ENCODE results near the gene ZMYND10. TPM values are rescaled to one million over a fixed set of nuclear protein-coding genes. Genes with fewer than 3 reads are reported as not detected.

The ZMYND10 gene
- total RNA-seq, 1 donor from 2014 or later, result 0.13 TPM

- DNase-seq (ENCODE audit: low read depth, low spot score), result no peak
Measured at GRCh38 chr3:50303013-50303815, 42.3 kb downstream of the ZMYND10 start, which contains the start of gene HYAL1. Gene HYAL1, minus strand, starts transcription at chr3:50303574. Its CDS starts 618 bp downstream, at chr3:50302956.

- no peak for DNase-seq (ENCODE audit: low read depth, low spot score)
Measured at GRCh38 chr3:50302095-50303012, 43.2 kb downstream of the ZMYND10 start.

GRCh38 chr3:50300681-50301254, 44.8 kb downstream of the ZMYND10 start:
- DNase-seq (ENCODE audit: low read depth, low spot score), result no peak

- no peak for DNase-seq (ENCODE audit: low read depth, low spot score)
Measured at GRCh38 chr3:50299929-50300680, 45.4 kb downstream of the ZMYND10 start.

GRCh38 chr3:50299638-50299928, 45.9 kb downstream of the ZMYND10 start:
- DNase-seq (ENCODE audit: low read depth, low spot score), result no peak

- peak; percentile 98 for DNase-seq (ENCODE audit: low read depth, low spot score)
Measured at GRCh38 chr3:50298836-50299637, 46.5 kb downstream of the ZMYND10 start, which contains the start of the genes HYAL3 and NAA80. Gene HYAL3, minus strand, starts transcription at chr3:50299405. Its CDS starts 3,803 bp downstream, at chr3:50295602. Gene NAA80, minus strand, starts transcription at chr3:50299405. Its CDS starts 1,942 bp downstream, at chr3:50297463.

- no peak for DNase-seq (ENCODE audit: low read depth, low spot score)
Measured at GRCh38 chr3:50297896-50298725, 47.4 kb downstream of the ZMYND10 start.

- DNase-seq (ENCODE audit: low read depth, low spot score), result no peak
Measured at GRCh38 chr3:50297384-50297775, 48.2 kb downstream of the ZMYND10 start.

GRCh38 chr3:50296721-50297383, 48.7 kb downstream of the ZMYND10 start:
- no peak for DNase-seq (ENCODE audit: low read depth, low spot score)

GRCh38 chr3:50295553-50296431, 49.7 kb downstream of the ZMYND10 start:
- no peak for DNase-seq (ENCODE audit: low read depth, low spot score)

GRCh38 chr3:50294492-50295403, 50.8 kb downstream of the ZMYND10 start:
- DNase-seq (ENCODE audit: low read depth, low spot score), result no peak

GRCh38 chr3:50294089-50294488, 51.4 kb downstream of the ZMYND10 start:
- DNase-seq (ENCODE audit: low read depth, low spot score), result no peak

GRCh38 chr3:50293079-50293801, 52.3 kb downstream of the ZMYND10 start:
- no peak for DNase-seq (ENCODE audit: low read depth, low spot score)

- DNase-seq (ENCODE audit: low read depth, low spot score), result peak; percentile 91
Measured at GRCh38 chr3:50292159-50293078, 53.1 kb downstream of the ZMYND10 start, which contains the start of gene IFRD2. Gene IFRD2, minus strand, starts transcription at chr3:50292429. Its CDS starts 155 bp downstream, at chr3:50292274.

All from pulmonary artery endothelial cell (primary cell).